GM13977 (cell line): ENCODE data around the gene TRIM29.

ENCODE experiments used
- DNase-seq: peaks from one replicate; pipeline ENCODE4 v3.0.0; 2012; ENCODE audit warnings: low spot score
- in situ Hi-C: fragments of 300-500 bp; cut with MboI; formaldehyde crosslinking; loops from one replicate; pipeline ENCODE4 v1.12.0; 2022; ENCODE audit warnings: low sequenced_read_pairs, low pct_unique_long_range_greater_than_20kb, mixed read lengths, inconsistent platforms; ENCODE audit not compliant: unreplicated experiment
- TF ChIP-seq, protein P1 (sequence below): IDR thresholded peaks from 2 replicates; pipeline ENCODE4 v1.5.1; 2012; ENCODE audit warnings: mild to moderate bottlenecking, control low read depth; ENCODE audit not compliant: insufficient read depth; ENCODE audit errors: extremely low read depth, missing control alignments

Gene TRIM29

DNA sequence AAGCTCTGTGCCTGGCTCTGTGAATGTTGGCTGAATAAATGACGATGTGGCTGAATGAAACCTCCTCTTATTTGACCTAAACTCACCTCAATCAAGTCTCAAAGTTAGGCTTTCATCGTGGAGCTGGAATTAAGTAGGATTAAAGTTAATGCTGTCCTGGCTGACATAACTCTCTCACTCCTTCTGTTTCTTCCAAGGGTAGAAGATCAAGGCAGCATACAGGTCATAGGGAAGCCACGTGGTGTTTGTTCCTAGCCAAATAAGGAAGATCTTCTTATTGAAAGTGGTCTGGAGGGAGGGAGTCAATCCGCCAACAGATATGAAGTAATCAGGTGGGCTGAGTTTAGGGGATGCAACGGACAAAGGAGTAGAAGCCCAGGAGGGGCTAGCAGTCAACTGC lies 59.5 kb downstream of the TRIM29 start:
- DNase-seq = no peak
- in situ Hi-C loops = no loop called here
- TF ChIP-seq, protein P1, sequence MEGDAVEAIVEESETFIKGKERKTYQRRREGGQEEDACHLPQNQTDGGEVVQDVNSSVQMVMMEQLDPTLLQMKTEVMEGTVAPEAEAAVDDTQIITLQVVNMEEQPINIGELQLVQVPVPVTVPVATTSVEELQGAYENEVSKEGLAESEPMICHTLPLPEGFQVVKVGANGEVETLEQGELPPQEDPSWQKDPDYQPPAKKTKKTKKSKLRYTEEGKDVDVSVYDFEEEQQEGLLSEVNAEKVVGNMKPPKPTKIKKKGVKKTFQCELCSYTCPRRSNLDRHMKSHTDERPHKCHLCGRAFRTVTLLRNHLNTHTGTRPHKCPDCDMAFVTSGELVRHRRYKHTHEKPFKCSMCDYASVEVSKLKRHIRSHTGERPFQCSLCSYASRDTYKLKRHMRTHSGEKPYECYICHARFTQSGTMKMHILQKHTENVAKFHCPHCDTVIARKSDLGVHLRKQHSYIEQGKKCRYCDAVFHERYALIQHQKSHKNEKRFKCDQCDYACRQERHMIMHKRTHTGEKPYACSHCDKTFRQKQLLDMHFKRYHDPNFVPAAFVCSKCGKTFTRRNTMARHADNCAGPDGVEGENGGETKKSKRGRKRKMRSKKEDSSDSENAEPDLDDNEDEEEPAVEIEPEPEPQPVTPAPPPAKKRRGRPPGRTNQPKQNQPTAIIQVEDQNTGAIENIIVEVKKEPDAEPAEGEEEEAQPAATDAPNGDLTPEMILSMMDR = no peak

DNA sequence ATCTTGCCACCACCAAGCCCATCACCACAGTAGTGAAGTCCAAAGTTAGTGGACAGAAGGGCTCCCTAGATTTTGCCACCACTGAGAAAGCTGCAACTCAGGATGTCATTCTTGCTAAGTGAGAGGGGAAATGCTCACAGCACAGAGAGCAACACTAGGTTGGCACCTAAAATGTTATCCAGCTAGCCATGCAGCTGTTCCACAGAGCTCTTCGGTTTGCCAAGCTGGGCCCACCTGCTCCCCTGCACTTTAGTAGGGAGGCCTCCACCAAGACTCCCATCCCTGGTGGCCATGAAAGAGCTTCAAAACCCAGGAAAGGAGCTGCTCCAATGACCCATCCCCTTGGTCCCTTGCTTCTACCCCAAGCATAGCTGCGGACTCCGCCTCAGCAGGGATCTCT lies 63.8 kb downstream of the TRIM29 start:
- TF ChIP-seq, protein P1 = no peak
- no peak for DNase-seq
- in situ Hi-C loops = no loop called here

DNA sequence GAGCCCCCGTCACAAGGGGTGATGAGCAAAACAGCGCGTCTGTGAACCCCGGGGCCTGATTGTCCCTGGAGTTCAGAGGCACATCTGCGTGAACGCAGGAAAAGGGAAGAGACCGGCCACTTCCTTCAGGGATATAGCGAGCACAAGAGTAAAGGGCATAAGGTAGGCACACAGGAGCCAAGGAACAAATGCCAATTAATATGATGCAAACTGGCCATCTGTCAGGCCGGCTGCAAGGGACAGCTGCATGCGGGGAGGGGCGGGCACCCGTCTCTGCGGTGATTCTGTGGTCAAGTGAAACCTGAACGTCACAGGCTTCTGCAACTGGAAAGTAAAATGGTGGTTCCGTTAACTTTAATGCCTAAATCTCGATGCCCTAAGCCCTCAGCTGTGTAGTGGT lies 64.7 kb downstream of the TRIM29 start:
- in situ Hi-C loops = no loop called here
- no peak for DNase-seq
- TF ChIP-seq, protein P1 = no peak

DNA sequence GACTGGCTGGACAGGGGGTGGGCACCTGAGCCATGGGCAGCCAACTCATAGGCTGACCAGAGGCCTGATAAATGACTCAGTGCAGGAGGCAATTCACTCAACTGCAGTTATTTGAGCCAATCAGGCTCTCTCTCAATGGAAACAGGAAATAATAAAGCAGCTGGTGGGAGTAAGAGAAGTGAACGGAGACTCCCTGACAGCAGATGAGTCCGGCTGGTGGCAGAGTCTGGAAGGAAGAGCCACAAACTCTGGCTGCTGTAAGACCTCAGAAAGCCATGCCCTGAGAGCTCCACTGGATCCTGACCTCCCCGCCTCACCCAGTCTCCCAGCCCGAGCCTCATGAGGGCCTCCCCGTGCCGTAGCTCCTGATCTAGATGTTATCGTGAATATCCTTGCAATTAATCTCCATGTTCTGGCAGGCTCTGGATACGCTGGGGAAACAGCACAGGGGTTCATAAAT lies 69.8 kb downstream of the TRIM29 start:
- DNase-seq = peak; percentile 48
- in situ Hi-C loops = no loop called here
- TF ChIP-seq, protein P1 = no peak

DNA sequence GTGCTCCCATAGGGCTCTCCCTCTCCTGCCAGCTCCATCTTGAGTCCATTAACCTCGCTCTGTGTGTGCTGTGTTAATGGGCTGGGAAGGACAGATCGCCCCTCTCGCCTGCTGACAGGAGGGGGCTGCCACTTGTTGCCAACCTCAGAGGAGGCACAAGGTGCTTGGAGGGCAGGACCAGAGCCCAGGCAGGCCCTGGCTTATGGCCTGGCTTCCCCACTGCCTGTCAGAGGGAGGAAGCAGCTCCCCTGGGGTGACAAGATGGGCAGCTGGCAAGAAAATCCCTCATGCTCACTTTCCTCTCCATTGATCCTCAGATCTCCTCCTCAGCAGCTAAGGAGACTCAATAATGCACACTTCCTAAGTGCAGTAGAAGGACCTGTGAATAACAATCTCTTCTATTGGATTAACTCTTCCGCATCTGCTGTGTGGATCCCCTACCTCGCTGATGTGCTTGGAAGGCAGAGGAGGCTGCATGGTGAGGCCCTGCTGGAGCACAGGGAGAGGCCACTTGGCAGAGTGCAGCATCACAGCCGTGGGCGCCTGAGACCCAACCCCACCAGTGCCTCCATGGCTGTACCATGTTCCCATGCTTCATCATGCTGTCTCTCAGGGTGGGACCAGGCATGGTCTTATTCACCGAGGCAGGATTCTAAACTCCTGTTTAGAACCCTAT lies 70.3 kb downstream of the TRIM29 start:
- DNase-seq = no peak
- in situ Hi-C loops = no loop called here
- TF ChIP-seq, protein P1 = no peak

DNA sequence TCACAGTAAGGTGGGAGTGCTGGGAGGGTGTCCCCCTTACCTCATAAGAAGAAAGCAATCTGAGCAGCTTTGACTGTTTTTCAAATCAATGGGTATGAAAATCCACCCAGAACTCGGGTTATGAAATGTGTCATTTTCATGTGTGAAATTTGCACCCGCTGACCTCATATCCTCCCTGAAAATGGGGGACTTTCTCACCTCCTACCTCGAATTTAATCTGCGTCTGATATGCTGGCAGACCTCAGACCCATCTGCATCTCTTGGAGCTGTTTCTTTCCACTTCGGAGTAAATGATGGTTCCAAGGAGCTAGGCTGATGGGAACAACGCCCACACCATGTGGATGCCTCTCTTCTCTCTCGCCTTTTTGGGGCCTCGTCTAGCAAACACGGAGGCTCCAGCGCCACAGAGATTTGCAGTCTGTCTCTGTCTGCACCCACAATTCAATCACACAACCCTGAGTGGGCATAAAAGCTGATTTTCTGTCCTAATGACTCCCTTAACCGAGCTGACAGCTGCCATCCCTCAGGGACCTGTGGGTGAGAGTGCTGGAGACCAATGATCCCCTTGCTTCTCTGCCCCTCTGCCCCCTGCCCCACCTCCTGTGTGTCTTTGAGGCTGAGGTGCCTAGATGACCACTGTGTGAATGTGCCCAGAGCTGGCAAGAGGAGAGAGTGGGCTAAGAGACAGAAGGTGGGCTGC lies 71.0 kb downstream of the TRIM29 start:
- TF ChIP-seq, protein P1 = no peak
- in situ Hi-C loops = no loop called here
- DNase-seq = no peak
